GM19043 (cell line): ENCODE results near the gene ARFGAP1.

ENCODE experiments used
- ATAC-seq: cut with Tn5 transposase; IDR thresholded peaks from one replicate; pipeline ENCODE4 v1.9.1; 2021; ENCODE audit warnings: low read depth; ENCODE audit not compliant: unreplicated experiment

Gene ARFGAP1

DNA sequence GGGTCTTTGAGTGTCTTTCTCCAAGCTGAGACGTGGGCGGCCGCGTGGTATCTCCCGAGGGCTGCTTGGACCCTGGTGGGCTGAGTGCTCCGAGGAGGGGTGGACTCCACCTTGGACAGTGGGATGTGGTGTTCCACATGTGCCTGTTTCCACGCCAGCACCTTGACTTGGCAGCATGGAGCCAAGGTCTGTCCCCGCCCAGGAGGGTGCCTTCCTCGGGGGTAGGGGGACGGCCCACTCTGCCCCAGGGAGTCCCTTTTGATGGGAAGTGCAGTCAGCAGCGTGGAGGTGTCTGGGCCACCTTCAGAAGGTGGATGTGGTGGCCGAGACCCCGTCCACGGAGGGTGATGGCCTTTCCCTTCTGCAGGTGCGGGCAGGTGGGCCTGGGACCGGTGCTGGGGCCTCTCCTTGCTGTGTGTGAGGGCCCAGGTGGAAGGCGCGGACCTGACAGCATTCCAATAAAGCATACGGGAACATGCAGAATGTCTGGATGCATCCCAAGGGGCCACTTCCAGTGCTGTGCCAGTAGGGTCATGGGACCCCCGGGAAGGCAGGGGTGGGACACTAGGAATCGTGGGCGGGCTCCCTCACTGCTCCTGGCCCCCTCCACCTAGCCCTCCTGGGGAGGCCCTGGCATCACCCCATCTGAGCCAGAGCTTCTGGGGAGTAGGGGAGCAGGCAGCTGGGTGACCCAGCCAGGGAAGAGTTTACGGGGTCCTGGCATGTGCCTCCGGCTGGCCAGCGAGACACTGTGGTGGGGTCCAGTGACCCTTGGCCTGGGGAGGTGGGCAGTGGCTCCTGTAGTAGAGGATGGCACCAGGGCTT lies 16.9 kb downstream of the ARFGAP1 start:
- ATAC-seq = no peak

DNA sequence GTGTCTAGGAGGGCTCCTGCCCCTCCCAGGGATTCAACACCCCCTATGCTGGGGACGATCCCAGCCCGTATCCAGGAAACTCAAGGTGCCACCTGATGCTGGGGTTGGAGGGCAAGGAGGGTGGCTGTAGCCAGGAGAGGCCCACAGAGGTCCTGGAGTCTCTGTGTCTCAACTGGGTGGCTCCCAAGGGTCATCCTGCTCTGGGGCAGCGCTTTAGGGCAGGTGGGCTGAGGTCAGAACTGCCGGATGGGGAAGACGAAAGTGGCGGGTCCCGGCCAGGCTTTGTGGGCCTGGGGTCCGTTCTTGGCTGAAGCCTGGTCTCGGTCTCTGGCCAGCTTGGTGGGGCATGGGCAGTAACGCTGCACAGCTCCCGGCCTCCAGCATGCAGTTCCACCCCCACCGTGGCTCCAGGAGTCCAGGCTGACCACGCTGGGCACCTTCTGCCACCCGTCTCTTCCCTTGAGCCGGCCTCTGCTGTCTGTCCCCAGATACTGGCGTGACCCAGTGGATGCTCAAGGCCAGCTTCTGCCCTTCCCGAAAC lies 17.6 kb downstream of the ARFGAP1 start:
- no peak for ATAC-seq

- no peak for ATAC-seq
Measured at GRCh38 chr20:63290677-63291472, 18.3 kb downstream of the ARFGAP1 start.

DNA sequence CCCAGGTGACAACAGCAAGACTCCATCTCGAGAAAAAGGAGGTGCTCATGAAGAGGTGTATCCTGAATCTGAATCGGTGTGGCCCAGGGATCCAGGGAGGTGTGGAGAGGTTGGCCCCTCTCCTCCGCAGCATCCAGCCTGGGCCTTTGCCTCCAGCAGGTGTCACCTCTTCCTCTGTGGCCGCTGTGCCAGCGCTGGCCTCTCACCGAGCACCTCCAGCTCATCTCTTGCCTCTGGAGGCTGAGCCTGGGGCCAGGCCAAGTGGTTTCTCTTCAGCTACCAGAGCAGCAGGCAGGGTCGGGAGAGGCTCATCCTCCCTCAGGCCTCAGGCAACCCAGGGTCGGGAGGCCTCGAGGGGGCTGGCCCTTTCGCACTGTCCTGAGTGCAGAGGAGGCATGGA lies 19.2 kb downstream of the ARFGAP1 start:
- no peak for ATAC-seq

GRCh38 chr20:63292292-63292701 lies 19.7 kb downstream of the ARFGAP1 start:
- no peak for ATAC-seq

DNA sequence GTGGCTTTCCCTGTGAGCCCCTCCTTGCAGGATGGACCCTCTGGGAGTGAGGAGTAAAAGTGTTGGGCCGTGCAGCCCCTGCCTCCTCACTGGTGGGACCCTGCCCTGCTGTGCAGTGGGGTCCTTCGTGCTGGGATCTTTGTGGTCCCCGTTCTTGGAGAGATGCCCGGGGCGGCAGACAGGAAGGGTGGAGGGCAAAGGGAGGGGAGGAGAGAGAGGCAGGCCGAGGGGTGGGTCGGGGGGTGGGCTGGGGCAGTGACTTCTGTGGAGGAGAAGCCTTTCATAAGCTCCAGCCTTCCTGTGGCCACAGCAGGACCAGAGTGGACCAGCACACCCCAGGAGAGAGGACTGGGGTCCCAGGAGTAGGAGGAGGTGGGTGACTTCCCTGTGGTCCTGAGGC lies 20.3 kb downstream of the ARFGAP1 start, which contains the start of gene COL20A1:
Gene COL20A1 (plus strand): TSS at position 283 of the 400 bp plus-strand sequence. CDS start 1,922 bp downstream, outside the sequence.
- no peak for ATAC-seq

DNA sequence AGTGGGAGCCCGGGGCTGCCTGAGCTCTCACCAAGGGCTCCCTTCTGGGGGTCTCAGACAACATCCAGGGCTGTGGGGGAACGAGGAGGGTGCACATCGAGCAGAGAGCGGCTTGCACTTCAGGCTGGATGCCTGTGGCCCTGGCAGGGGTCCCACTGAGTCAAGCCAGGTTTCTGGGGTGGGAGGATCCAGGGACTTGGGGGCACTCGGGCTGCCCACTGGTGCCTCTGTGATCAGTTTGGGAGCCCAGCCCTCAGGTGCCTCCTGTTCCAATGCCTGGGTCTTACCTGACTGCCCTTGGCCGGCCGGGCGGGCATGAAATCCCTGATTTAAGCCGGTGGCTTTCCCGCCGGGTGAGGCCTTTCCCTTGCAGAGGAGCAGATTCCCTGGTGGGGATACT lies 20.8 kb downstream of the ARFGAP1 start:
- ATAC-seq = no peak

DNA sequence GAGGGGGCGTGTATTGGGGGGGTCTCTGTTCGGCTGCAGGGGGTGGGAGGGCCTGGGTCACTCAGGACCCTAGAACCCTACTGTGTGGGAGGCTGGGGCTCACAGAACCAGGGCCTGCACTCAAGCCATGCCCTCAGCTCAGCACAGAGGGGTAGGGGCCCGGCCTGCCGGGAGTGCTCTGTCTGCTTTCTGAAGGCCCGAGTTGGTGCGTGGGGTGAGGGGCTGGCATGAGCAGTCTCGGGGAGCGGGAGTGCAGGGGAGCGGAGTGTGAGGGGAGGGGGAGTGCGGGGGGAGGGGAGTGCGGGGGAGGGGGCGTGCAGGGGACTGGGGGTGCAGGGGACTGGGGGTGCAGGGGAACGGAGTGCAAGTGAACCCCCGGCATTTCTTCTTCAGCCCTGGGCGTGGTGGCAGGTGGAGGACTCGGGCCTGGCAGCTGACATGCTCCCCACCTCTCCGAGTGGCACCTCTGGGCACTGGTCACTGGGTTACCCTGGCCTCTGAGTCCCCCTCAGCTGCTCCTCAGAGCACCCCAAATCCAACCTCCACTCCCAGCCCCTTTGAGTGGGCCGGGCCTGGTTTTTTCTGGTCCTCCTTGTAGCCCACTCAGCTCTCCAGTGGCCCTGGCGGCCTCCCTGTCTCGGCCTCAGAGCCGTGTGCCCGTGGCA lies 21.4 kb downstream of the ARFGAP1 start:
- ATAC-seq = no peak

GRCh38 chr20:63294536-63294900 lies 21.9 kb downstream of the ARFGAP1 start:
- ATAC-seq = no peak

- no peak for ATAC-seq
Measured at GRCh38 chr20:63295018-63295417, 22.4 kb downstream of the ARFGAP1 start.

DNA sequence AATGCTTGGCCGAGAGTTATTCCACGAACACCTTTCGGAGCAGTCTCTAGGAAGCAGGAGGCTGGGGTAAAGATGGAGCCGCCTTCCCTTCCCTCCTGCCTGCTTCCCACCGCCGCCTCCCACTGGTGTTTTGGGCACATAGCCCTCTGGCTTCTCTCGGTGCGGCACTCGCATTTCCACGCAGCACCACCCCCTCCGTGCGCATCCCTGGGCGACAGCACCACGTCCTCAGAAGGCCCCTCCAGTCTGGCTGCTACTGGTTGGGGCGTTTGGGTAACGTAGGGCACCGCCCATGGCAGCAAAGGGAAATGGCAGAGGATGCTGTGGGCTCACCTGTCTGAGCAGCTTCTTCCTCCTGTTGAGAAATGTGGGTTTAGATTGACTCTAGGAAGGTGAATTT lies 22.8 kb downstream of the ARFGAP1 start:
- no peak for ATAC-seq

DNA sequence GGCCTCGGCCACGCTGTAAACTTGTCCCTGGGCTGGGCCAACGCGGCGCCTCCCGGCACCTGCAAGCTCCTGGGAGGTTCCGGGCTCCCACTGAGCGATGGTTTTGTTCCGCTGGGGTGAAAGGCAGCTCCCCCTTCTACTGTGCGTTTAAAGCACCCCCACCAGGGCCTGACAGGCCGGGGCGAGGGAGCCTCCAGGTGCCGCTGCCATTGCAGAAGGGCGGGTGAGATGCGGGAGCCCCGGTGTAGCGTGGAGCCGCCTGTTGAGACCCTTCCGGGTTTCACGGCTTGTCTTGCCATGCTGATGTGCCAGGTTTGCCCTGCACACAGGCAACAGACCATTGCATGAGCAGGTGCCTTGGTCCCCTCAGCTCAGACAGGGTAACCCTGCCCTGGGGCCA lies 23.2 kb downstream of the ARFGAP1 start:
- no peak for ATAC-seq

GRCh38 chr20:63296531-63297299 lies 24.1 kb downstream of the ARFGAP1 start:
- no peak for ATAC-seq

GRCh38 chr20:63297371-63297781 lies 24.8 kb downstream of the ARFGAP1 start:
- no peak for ATAC-seq

DNA sequence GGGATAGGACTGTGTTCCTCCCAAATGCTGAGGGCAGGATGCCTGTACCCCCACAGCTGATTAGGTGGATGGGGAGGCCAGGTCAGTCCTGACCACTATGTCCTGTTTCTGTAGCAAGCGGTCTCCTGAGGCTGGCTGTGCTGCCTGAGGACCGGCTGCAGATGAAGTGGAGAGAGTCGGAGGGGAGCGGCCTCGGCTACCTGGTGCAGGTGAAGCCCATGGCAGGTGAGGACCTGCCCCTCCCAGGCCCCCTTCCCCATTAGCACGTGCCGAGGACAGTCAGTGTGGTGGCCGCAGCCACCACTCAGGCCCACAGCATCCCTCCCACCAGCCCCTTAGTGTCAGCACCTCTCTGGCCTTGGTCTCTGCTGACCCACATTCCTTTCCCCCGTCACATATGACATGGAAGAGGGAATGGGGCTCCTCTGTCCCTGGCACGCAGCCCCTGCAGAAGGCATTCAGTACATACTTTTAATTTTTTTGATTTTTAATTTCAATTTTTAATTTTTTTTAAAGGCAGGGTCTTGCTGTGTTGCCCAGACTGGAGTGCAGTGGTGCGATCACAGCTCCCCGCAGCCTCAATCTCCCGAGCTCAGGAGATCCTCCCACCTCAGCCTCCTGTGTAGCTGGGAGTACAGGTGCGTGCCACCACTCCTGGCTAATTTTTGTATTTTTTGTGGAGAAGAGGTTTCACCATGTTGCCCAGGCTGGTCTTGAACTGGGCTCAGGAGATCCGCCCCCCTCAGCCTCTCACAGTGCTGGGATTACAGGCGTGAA lies 25.4 kb downstream of the ARFGAP1 start:
- no peak for ATAC-seq

DNA sequence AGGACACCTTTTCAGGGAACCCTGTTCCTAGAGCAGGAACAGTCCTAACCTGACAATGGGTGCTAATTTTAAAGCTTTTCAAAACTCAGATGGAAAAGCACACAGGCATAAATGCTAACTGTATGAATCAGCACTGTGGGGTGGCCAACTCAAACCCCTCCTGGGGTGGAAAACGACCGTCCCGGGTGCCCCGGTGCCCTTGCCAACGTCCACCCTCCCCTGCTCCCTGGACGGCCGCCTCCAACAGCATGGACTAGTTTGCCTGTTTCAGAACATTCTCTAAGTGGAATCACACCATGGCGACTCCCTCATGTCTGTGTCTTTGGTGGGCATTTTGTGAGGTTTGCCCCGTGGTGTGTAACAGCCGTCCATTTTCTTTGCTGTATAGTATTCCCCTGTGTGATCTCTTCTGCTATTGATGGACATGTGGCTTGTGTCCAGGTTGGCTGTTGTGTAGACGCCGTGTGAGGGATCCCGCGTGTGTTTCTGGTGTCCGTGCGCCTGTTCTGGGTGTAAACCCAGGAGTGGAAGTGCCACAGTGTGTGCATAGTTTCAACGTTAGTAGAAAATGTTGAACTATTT lies 26.2 kb downstream of the ARFGAP1 start:
- ATAC-seq = no peak

DNA sequence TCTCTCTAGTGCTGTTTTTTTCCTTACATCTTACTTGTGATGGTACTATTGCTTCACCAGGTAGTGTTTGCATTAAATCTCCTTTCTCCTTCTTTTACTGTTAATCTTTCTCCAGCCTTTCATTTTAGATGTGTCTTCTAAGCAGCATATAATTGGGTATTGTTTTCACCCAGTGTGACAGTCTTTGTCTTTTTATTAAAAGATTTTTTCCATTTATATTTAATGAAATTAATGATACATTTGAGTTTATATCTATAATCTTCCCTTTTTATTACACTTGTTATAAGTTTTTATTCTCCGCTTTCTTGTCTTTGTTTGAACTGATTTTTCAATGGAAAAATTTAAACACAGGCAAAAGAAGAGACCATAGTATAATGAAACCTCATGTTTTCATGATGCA lies 29.1 kb downstream of the ARFGAP1 start:
- no peak for ATAC-seq

- ATAC-seq = no peak
Measured at GRCh38 chr20:63303095-63303666, 30.6 kb downstream of the ARFGAP1 start.

DNA sequence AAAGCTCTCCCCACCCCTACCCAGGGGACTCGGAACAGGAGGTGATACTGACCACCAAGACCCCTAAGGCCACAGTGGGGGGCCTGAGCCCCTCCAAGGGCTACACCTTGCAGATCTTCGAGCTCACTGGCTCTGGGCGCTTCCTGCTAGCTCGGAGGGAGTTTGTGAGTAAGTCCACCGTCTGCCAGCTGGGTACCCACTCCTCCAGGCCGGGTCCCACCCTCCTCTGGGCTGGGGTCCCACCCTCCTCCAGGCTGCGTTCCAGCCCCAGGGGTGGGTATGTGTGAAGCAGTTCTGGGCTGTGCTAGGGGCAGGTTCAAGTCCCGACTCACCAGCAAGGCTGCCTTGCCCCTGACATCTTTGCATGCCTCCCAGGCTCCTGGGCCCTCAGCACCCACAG lies 32.8 kb downstream of the ARFGAP1 start:
- ATAC-seq = no peak
